Fibroblast of skin of left quadriceps (primary cell): Measurements from ENCODE around the gene SMCO2.

ENCODE experiments used
- DNase-seq, 2 experiments: peaks; one replicate each; pipeline ENCODE4 v3.0.0-alpha.2; 2013; ENCODE audit warnings: low read depth in 2 of 2

SMCO2 gene

DNA sequence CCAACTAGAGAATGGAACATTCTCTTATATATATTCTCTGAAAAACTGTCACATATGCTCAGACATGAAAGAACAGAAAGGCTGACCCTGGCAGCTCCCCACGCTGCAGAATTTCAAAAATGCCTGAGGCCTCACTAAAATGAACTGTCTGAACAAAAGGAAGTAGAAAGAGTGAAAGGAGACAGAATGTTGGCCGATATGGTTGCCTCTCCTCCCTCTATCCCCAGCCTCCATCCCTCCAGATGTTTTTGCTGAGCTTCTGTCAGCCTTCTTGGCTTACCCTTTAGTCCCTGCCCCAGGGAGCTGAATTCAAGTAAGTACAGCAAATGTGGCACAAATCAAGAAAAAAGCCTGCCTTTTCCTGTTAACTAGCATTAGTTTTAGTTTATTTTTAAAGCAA, 6.9 kb downstream of the SMCO2 start:
- DNase-seq, result no peak

DNA sequence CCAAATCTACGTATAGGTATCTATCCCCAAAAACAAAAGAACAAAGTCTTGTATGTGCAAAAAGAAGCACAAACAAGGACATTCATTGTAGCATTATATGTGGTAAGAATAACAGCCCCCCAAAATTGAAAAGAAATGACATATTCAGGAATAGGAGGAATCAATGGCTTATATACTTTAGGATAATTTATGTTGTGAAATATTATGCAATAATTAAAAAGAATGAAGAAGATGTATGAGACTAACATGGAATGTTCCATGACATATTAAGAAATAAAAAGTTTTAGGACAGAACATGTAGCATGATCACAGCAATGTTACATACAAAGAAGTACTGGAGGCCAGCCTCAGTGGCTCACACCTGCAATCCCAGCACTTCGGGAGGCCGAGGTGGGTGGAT, 9.1 kb downstream of the SMCO2 start:
- no peak for DNase-seq

DNA sequence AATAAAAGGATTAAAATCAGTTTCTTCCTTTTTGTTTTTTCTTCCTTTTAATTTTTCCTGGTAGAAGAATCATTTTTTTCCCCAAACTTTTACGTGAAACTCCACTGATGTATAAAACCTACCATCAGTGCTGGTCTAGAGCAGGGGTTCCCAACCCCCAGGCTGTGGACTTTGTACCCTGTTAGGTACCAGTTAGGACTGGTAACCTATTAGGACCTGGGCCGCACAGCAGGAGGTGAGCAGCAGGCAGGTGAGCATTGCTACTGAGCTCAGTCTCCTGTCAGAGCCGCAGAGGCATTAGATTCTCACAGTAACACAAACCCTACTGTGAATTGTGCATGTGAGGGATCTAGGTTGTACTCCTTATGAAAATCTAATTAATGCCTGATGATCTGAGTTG, 10.1 kb downstream of the SMCO2 start:
- DNase-seq, result no peak

DNA sequence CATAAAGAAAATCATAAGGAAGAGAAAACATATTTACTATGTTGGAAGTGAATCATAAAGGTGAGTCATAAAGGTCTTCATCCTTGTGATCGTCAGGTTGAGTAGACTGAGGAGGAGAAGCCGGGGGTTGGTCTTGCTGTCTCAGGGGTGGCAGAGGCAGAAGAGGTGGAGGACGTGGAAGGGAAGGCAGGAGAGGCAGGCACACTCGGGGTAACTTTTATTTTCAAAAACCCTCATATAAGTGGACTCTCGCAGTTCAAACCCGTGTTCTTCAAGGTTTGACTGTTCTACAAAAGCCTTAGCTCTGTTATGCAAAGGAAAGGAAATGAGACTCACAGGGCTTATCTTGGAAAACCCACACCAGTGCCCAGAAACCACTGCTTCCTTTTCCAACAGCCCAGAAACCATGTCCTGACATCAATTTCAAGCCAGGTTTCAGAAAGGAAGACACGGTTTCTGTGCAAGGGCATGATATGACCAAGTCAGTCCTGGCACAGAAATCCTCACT, 14.0 kb downstream of the SMCO2 start:
- no peak for DNase-seq

DNA sequence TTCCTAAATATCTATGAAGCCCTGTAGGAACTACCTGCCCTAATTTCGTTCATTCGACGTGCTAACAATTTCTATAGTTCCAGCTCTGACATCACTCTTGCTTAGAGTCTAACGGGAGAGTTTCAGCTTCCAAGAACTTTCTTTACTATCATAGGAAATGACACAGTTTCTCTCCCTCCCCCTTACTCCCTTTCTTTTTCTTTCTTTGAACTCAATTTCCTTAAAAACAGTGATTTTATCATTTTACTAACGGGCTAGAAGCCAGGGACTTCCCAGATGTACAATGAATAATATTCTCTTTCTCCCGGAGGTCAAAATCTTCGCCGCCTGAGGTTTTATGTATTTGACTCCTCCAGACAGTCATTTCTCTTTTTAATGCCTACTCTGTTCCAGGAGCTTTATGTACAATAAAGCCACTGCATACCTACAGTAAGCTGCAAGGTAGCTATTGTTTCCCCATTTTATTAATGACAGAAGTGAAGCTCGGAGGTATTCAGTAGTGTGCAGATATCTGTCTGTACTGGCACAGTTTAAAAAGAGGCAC, 15.7 kb downstream of the SMCO2 start:
- DNase-seq, result peak; percentile 44 to 48

DNA sequence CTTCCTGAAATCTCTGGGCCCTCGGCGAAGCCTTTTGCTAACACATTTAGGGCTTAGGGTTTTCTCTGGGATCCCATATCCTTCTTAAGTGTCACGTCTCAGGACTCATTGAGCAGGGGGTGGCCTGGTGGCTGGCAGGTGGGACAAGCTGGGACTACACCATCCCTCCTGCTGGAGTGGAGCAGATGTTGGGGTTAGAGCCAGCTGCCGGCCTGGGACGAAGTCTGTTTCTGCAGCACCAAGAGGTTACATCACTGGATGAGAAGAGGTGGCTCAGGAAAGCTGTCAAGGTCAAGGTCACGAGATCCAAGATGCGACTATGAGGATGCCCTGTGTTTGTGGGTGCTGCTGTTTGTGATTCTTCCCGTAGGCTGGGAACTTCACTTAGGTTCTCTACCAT, 16.3 kb downstream of the SMCO2 start:
- DNase-seq, result no peak

DNA sequence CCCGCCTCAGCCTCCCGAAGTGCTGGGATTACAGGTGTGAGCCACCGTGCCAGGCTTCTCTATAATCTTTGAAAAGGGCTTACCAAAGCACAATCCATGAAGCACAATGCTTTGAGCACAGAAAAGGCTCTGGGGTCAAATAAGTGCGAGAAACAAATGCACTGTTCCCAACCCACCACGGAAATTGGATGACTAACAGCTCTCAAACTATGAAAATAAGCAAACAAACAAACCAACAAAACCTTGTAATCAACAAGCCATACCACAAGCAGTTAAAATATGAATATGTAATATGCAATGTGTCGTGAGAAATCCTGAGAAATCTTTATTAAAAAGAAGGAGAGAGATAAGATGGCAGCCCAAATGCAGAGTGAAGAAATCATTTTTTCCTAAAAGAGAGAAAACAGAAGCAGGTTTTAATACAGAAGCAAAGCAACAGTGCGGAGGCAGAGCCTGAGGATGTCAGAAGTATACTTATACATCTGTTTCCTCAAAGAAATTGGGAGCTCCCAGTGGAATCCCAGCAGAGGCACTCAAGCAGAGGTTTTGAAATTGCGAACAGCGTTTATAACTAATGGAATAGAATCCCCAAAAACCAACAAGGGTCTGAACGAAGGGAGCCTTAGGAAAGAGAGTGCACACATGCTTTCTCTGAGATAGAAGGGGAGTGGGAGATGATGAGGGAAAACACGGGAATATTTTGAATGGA, 17.1 kb downstream of the SMCO2 start:
- DNase-seq, result no peak

DNA sequence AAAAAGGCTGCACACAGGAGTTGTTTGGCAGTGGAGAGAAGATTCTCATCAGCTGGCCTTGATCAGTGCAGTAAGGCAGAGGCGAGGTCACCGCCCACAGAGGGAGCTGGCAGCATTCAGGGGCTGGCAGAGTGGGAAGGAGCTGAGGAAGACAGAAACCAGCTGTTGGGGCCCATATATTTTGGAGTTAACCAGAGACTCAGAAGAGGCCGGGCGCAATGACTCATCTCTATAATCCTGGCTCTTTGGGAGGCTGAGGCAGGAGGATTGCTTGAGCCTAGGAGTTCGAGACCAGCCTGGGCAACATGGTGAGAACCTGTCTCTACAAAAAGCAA, 17.7 kb downstream of the SMCO2 start:
- no peak for DNase-seq

DNA sequence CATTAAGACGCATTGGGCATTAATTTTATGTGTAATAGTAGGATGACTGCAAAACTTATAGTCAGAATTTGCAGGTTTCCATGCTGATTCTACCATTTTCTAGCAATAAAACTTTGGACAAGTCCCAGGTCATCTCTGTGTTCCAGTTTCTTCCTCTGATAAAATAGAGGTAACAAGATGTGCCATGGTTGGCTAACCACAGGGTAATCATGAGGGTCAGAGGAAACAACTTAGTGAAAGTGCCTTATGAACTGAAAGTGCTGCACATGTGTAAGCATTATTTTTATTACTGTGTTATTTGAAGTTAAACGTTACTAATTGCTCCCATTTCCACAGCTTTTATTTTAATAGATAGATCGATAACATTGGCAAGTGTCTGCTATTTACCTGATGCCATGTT, 21.1 kb downstream of the SMCO2 start:
- no peak for DNase-seq

DNA sequence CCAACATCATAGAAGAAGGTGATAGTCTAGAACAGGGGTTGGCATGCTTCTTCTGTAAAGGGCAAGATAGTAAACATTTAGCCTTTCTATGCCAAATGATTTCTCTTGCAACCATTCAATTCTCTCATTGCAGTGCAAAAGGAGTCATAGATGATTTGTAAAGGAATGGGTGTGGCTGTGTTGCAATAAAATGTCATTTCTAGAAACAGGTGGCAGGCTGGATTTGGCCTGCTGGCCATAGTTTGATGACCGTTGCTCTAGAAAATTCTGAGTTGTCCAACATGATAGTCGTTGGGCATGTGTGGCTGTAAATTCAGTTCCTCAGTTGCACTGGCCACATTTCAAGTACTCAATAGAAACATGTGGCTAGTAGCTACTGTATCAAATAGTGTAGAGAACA, 21.7 kb downstream of the SMCO2 start:
- no peak for DNase-seq

DNA sequence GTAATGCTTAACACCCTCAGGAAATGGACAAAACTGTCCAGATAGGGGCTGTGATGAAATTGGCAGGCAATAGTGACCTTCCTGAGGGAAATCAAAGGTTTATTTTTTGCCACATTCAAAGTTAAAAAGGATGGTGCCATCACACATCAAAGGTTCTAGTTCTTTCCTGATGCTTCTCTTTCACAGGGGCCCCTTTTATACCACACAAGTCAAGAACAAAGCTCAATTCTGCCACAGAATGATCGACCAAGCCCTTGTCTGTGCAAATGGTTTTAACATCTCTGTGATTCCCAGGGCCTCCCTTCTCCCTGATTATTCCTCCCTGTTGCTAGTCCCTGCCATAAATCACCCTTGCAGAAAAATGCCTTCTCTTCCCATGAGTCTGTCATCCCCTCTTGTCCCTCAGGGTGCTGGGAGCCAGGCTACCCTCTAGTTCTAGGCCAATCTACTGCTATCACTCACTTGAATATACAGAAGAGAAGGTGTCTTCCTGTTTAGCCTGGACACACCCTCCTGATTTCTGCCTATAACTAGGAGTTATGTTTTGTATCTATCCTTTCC, 22.7 kb downstream of the SMCO2 start:
- DNase-seq, result no peak

DNA sequence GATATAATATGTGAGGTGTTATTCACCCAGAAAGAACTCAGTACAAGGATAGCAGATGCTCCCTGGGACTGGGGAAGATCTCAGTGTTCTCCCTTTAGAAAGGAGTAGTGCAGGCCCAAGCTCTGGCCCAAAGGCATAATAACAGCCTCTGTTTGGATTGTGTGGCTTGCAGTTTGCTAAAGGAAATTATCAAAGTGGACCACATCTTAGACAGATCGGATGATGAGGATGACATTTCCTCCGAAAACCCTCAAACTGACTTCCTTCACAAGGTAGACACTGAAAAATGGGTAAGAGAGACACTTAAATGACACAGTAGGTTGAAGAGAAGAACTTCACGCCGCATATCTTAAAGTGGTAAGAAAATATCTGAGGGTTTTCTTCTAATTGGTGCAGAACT, 26.1 kb downstream of the SMCO2 start:
- DNase-seq, result no peak

DNA sequence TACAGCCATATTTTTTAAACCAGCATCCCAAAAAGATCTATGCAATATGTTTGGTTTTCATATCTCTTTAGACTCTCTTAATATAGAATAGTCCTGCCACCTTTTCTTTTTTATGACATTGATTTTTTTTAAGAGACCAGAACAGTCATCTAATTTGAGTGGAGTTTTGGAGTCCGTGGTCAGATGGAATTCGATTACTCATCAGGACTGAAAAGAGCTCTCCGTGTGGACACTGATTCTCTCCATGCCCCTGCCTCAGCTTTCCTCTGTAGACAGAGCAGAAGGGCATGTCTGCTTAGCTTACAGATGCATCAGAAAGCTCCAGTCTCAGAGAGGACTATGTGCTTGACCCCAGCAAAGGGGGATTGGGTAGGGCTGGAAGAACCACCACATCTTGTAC, 27.8 kb downstream of the SMCO2 start:
- peak; percentile 67 to 70 for DNase-seq

DNA sequence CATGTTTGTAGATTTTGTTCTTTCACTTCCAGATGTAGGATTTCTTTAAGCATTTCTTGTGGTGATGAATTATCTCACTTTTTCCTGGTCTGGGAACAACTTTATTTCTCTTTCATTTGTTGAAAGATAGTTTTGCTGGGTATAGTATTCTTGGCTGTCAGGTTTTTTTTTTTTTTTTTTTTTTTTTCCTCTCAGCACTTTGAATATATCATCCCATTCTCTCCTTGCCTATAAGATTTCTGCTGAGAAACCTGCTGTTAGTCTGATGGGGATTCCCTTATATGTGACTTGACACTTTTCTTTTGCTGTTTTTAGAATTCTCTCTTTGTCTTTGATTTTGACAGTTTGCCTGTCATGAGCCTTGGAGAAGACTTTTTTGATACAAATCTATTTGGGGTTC, 30.5 kb downstream of the SMCO2 start:
- no peak for DNase-seq

DNA sequence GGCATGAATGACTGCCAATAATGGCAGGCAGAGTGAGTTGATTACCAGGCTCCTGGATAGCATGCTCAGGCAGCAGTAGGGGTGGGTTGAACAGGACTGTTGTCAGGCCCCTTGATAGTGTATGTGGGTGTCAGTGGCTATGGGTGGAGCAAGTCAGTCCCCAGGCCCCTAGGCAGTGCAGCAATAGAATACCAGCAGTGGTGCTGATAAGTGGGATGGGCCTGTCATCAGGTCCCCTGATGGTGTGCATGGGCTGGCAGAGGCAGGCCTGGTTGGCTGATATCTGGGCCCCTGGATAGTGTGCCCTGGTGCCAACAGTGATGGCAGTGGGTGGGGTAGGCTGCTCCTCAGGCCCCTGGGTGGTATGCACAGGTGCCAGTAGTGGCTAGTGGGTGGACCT, 32.4 kb downstream of the SMCO2 start:
- no peak for DNase-seq

DNA sequence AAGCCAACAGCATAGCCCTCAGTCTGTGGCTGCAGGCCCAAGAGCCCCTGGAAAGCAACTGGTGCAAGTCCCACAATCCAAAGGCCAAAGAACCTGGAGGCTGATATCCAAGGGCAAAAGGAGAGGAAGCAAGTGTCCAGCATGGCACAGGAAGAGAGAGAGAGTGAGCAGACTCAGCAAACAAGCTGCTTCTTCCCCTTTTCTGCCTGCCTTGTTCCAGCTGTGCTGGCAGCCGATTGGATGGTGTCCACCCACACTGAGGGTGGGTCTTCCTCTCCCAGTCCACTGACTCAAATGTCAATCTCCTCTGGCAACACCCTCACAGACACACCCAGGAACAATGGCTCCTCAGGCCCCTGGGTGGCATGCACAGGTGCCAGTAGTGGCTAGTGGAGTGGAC, 33.5 kb downstream of the SMCO2 start:
- DNase-seq, result no peak

DNA sequence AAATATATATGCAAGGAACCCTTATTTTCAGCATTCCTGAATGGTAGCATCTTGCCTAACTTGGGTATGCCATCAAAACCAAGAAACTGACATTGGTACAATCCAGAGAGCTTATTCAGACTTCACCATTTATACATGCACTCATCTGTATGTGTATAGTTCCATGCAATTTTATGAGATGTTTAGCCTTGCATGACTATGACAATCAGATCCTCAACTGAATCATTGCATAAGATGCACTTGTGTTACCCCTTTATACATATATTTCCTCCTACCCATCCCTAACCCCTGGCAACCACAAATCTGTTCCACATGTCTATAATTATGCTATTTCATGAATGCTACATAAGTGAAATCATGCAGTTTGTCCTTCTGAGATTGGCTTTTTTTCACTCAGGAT, 40.4 kb downstream of the SMCO2 start:
- peak in 1 of 2 experiments; percentile 53 for DNase-seq

DNA sequence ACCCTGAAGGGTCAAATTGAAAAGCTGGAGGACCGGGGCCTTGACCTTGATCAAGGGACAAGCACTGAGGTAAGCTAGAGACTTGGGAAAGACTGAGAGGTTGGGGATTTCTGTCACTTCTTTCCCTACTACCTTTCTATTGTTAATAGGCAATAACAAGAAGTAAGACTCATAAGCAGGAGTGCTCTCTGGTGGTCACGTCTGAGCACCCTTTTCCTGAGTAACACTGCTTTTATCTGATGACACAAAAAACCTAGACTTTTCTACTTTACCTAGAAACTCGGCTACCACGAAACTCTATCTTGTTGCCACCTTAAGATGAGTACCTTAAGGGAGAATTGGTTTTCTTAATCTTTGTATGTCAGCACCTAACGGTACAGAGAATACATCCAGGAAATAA, 41.9 kb downstream of the SMCO2 start:
- DNase-seq, result no peak

DNA sequence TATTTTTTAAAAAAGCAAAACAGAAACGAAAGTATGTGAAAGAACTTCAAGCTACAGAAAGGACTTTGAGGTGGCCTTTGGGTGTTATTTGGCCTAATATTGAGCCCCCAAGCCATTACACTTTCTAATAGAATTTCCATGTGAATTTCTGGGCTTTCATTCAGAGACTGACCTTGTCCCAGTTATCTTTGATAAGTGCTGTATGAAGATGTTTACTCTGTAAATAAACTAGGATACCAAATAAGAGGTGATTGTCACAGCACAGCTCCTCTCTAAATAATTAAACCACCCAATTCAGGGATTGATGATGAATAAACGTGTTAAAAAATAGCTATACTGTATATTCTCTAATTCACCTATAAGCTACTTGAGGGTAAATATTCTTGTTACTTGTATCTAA, 44.7 kb downstream of the SMCO2 start:
- no peak for DNase-seq

DNA sequence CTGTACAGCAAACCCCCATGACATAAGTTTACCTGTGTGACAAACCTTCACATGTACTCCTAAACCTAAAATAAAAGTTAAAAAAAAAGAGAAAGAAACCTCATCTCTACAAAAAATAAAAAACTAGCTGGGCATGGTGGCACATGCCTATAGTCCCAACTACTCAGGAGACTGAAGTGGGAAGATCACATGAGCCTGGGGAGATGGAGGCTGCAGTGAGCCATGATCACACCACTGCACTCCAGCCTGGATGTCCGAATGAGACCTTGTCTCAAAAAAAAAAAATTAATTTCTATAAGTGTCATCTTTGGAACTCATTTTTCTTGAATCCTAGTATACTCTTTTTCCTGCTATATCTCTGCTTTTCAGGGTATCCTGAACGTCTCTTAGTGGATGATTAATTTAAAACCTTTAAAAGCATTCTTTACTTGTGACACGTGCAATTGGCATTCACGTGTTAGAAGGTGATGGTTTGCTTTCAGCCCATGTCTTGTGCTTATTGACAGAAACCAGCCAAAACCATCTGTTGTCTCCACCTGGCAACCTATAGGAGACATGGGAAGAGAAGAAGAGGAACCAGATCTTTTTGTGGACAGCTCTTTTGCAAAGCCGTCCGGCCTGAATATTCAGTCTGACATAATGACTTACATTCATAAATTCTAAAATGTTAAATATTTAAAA, 46.9 kb downstream of the SMCO2 start:
- no peak for DNase-seq

DNA sequence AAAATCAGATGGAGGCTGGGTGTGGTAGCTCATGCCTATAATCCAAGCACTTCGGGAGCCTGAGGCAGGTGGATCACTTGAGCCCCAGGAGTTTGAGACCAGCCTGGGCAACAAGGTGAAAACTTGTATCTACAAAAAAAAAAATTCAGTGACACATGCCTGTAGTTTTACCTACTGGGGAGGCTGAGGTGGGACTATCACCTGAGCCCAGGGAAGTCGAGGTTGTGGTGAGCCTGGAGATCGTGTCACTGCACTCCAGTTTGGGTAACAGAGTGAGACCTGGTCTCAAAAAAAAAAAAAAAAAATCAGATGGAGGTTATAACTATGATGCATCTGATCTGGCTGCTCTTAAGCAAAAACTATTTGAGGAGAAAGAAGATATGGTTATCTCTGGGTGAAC, 50.9 kb downstream of the SMCO2 start:
- DNase-seq, result no peak

DNA sequence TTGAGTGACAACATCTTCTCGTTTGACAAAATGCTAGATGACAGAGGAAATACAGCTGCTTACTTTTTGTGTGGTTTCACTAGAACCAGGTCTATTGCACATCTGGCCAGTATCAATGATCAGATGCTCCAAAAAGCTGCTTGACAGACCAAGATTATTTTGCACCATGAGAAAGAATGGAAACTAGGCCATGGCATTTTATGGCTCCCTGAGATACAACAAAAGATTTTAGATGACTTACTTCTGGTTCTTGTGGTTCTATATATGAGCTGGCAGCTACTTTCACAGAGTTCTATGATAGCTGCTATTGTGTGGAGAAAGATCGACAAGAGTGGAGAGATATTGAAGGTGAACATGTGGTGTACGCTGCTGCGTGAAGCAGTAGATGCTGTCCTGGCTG, 51.6 kb downstream of the SMCO2 start:
- DNase-seq, result no peak

DNA sequence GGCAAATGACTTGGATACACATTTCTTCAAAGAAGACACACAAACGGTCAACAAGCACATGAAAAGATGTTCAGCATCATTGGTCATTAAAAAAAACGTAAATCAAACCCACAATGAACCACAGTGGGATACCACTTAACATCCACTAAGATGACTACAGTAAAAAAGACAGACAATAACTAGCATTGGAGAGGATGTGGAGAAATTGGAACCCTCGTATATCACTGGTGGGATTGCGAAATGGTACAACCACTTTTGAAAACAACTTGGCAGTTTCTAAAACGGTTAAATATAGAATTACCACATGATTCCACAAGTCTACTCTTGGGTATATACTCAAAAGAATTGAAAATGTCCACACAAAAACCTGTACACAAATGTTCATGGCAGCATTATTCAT, 52.2 kb downstream of the SMCO2 start:
- DNase-seq, result no peak
